Keratinocyte (primary cell): Measurements from ENCODE around the gene POLR2L. TPM values are rescaled to one million over a fixed set of nuclear protein-coding genes. Genes with fewer than 3 reads are reported as not detected.

Experiments
- DNase-seq: peaks from one replicate; pipeline ENCODE4 v3.0.0-alpha.2; 2011; ENCODE audit warnings: low read depth, missing footprints, low spot score
- FAIRE-seq: peaks from 2 replicates; lab custom pipeline; 2011; peaks lifted over from hg19 to GRCh38; lab: Jason Lieb, UNC
- H2AFZ ChIP-seq: 2 replicates; pipeline ENCODE4 v1.6.0; 2012; ENCODE audit warnings: low read length, control low read depth, inconsistent platforms; ENCODE audit not compliant: control insufficient read depth
- H3K27ac ChIP-seq: 2 replicates; pipeline ENCODE4 v1.5.1; 2011; ENCODE audit warnings: low read length; ENCODE audit not compliant: control insufficient read depth, insufficient read depth
- H3K27me3 ChIP-seq: 3 replicates; pipeline ENCODE4 v1.6.0; 2011; ENCODE audit warnings: low read length; ENCODE audit not compliant: control insufficient read depth, insufficient read depth; ENCODE audit errors: extremely low read depth
- H3K36me3 ChIP-seq, 2 experiments: 2 replicates in 1 of 2; 3 replicates in 1 of 2; pipeline ENCODE4 v1.5.1; 2011; ENCODE audit warnings: low read length in 2 of 2, mild to moderate bottlenecking in 1 of 2; ENCODE audit not compliant: control insufficient read depth in 2 of 2, insufficient read depth in 2 of 2; ENCODE audit errors: extremely low read depth in 1 of 2
- H3K4me1 ChIP-seq: 3 replicates; pipeline ENCODE4 v1.5.1; 2011; ENCODE audit warnings: low read length; ENCODE audit not compliant: control insufficient read depth, insufficient read depth; ENCODE audit errors: extremely low read depth
- H3K4me2 ChIP-seq: 3 replicates; pipeline ENCODE4 v1.6.0; 2011; ENCODE audit warnings: low read depth, low read length; ENCODE audit not compliant: control insufficient read depth, insufficient read depth; ENCODE audit errors: extremely low read depth
- H3K4me3 ChIP-seq, 3 experiments: fragments of 200-600 bp in 1 of 3; sonication (generic) in 1 of 3; 2 replicates in 2 of 3; 3 replicates in 1 of 3; pipeline ENCODE4 v1.5.1; 2011 to 2016; ENCODE audit warnings: low read length in 3 of 3, mild to moderate bottlenecking in 3 of 3, control low read depth in 2 of 3, inconsistent platforms in 1 of 3, low read depth in 1 of 3, mixed read lengths in 1 of 3, mixed run types in 1 of 3, moderate library complexity in 1 of 3; ENCODE audit not compliant: control insufficient read depth in 2 of 3, insufficient read depth in 2 of 3; ENCODE audit errors: extremely low read depth in 1 of 3
- H3K79me2 ChIP-seq: 2 replicates; pipeline ENCODE4 v1.6.0; 2012; ENCODE audit warnings: low read length; ENCODE audit not compliant: control insufficient read depth, insufficient read depth
- H3K9ac ChIP-seq: 3 replicates; pipeline ENCODE4 v1.6.0; 2011; ENCODE audit warnings: low read length; ENCODE audit not compliant: control insufficient read depth, insufficient read depth; ENCODE audit errors: extremely low read depth
- H3K9me1 ChIP-seq: 3 replicates; pipeline ENCODE4 v1.6.0; 2011; ENCODE audit warnings: low read length; ENCODE audit not compliant: control insufficient read depth, insufficient read depth; ENCODE audit errors: extremely low read depth
- H3K9me3 ChIP-seq: 2 replicates; pipeline ENCODE4 v1.5.1; 2012; ENCODE audit warnings: low read depth, low read length; ENCODE audit not compliant: control insufficient read depth
- H4K20me1 ChIP-seq: 3 replicates; pipeline ENCODE4 v1.6.0; 2011; ENCODE audit warnings: low read length; ENCODE audit not compliant: control insufficient read depth, insufficient read depth; ENCODE audit errors: extremely low read depth
- CTCF ChIP-seq, 3 experiments: IDR thresholded peaks in 1 of 3; conservative IDR thresholded peaks in 1 of 3; optimal IDR thresholded peaks in 1 of 3; 2 replicates in 2 of 3; 3 replicates in 1 of 3; pipeline versions ENCODE3 to v1.5.1; 2011; ENCODE audit warnings: low read length in 3 of 3, mild to moderate bottlenecking in 3 of 3, moderate library complexity in 2 of 3, control low read depth in 1 of 3, inconsistent platforms in 1 of 3; ENCODE audit not compliant: insufficient read depth in 2 of 3; ENCODE audit errors: extremely low read depth in 1 of 3
- EZH2 ChIP-seq: IDR thresholded peaks from one replicate; pipeline ENCODE4 v1.6.1; 2012; ENCODE audit warnings: inconsistent platforms, mild to moderate bottlenecking, low read length, moderate library complexity
- dilution Hi-C: fragments of 300-500 bp; cut with MboI; formaldehyde crosslinking; loops from one replicate; pipeline ENCODE4 v1.7.0; 2020; ENCODE audit warnings: low sequenced_read_pairs; ENCODE audit not compliant: extremely low pct_ligation_motif_present
- polyA plus RNA-seq, 5 experiments: library from polyadenylated mRNA; depleted of rRNA in 3 of 5; stranded (reverse) in 3 of 5; stranded (forward) in 1 of 5; unstranded in 1 of 5; fragments of >200 nt; gene quantifications; 1 replicate in 1 of 5; 2 replicates in 3 of 5; 3 replicates in 1 of 5; pipeline versions ENCODE4 v1.2.1 to v1.2.3, GENCODE V29; 2011 to 2012; ENCODE audit warnings: missing spikeins in 2 of 5, low read depth in 1 of 5, low replicate concordance in 1 of 5

The POLR2L gene
- polyA plus RNA-seq, 1 donor (not counting 4 experiments of a cell fraction or from before 2014, with no cell fraction given), result 145 TPM

- dilution Hi-C loops, result no loop called here
- H4K20me1 ChIP-seq, result no peaks in the 10 kb centered on the region
- TF ChIP-seq CTCF (optimal IDR thresholded peaks at IDR 0.05 in 1 of 3, IDR thresholded peaks at IDR 0.05 in 1 of 3, conservative IDR thresholded peaks at IDR 0.05 in 1 of 3; ENCODE audit: extremely low read depth in 1 of 3, insufficient read depth in 2 of 3, low read length in 3 of 3) (no peak), EZH2 (no peak)
- no peaks in the 10 kb centered on the region for H3K79me2 ChIP-seq
- H3K36me3 ChIP-seq, result peaks cover 8 to 11% of the 10 kb centered on the region in 2 experiments
- FAIRE-seq (no peak), DNase-seq (no peak)
- no peak overlapping the region for H3K9ac ChIP-seq
- H3K27ac ChIP-seq, result no peak overlapping the region
- H3K27me3 ChIP-seq, result peaks cover 8% of the 10 kb centered on the region
- no peak overlapping the region for H3K4me2 ChIP-seq
- H3K4me1 ChIP-seq, result peaks cover 17% of the 10 kb centered on the region
- no peaks in the 10 kb centered on the region for H3K9me3 ChIP-seq
- H2AFZ ChIP-seq, result no peak overlapping the region
- no peaks in the 10 kb centered on the region for H3K9me1 ChIP-seq
- no peak overlapping the region for H3K4me3 ChIP-seq
Observed at GRCh38 chr11:793556-793955, 48.8 kb downstream of the POLR2L start.

- H3K27me3 ChIP-seq, result peaks cover 8% of the 10 kb centered on the region
- dilution Hi-C loops, result no loop called here
- no peaks in the 10 kb centered on the region for H3K9me3 ChIP-seq
- no peak overlapping the region for H3K9ac ChIP-seq
- H2AFZ ChIP-seq, result no peak overlapping the region
- no peaks in the 10 kb centered on the region for H3K9me1 ChIP-seq
- peaks cover 8 to 11% of the 10 kb centered on the region in 2 experiments for H3K36me3 ChIP-seq
- H4K20me1 ChIP-seq, result no peaks in the 10 kb centered on the region
- no peak for DNase-seq
- no peak overlapping the region for H3K4me3 ChIP-seq
- H3K4me2 ChIP-seq, result no peak overlapping the region
- FAIRE-seq, result no peak
- no peaks in the 10 kb centered on the region for H3K79me2 ChIP-seq
- peaks cover 15% of the 10 kb centered on the region for H3K4me1 ChIP-seq
- no peak overlapping the region for H3K27ac ChIP-seq
- no peak for TF ChIP-seq CTCF (optimal IDR thresholded peaks at IDR 0.05 in 1 of 3, IDR thresholded peaks at IDR 0.05 in 1 of 3, conservative IDR thresholded peaks at IDR 0.05 in 1 of 3; ENCODE audit: extremely low read depth in 1 of 3, insufficient read depth in 2 of 3, low read length in 3 of 3)
- no peak for TF ChIP-seq EZH2
Observed at GRCh38 chr11:792873-793272, 49.5 kb downstream of the POLR2L start.
